ENCODE data around the gene SRGAP1. TPM values are rescaled to one million over a fixed set of nuclear protein-coding genes. Genes with fewer than 3 reads are reported as not detected.
"Not testable (repeated sequence)": the region's sequence is repeated elsewhere in the genome, so short reads cannot be mapped to it uniquely, and the experiment has no call there.

The SRGAP1 gene
- total and polyA plus RNA-seq, 2 experiments from 2014 or later: 13.0 to 29.4 TPM

DNA sequence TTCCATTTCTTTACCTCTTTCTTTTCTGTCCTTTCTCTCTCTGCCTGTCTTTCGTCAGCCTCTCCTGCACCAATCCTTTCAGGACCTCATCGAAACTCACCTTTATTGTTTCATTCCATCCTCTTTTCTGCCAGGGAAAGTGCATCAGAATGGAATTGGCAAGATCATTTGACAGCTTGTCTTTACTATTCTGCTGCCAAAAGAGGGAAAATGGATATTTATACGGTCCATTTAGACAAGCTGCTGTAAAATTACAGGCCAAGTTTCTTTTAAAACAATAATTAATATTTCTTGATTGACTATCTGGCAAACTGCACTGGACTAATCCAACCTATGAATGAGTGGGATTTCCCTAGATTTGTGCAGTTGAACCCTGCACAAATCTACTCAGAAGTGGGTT, 7.6 kb upstream of the SRGAP1 start:
- Histone ChIP-seq H3K9me2 (ENCODE audit: insufficient read depth) (no peaks in the 10 kb centered on the region), H3K4me3 (no peak overlapping the region)
- in situ Hi-C loops (cut with MboI): loop anchor here (25.0 kb wide), 1 partner anchor 250 kb away; no protein-coding TSS in a partner anchor

DNA sequence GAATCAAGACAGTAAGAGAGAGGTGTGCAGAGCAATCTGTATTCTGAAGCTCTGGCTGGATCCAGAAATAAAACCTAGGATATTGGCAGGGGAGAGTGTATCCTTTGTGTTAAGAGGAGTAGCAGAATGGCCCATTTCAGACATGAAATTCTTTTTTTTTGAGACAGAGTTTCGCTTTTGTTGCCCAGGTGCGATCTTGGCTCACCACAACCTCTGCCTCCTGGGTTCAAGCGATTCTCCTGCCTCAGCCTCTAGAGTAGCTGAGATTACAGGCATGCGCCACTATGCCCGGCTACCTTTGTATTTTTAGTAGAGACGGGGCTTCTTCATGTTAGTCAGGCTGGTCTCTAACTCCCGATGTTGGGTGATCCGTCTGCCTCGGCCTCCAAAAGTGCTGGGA, 6.1 kb upstream of the SRGAP1 start:
- H3K27ac ChIP-seq: no peak overlapping the region
- H3K9me2 ChIP-seq (ENCODE audit: insufficient read depth): no peaks in the 10 kb centered on the region
- H2AFZ ChIP-seq: no peak overlapping the region
- H3K4me2 ChIP-seq (ENCODE audit: unreplicated experiment): no peak overlapping the region
- in situ Hi-C loops (cut with MboI): loop anchor here (25.0 kb wide), 1 partner anchor 249 kb away; no protein-coding TSS in a partner anchor
- peaks cover 15% of the 10 kb centered on the region; the same call in 1 of the 2 replicates for H3F3A ChIP-seq (ENCODE audit: insufficient read depth)
- no peaks in the 10 kb centered on the region for H3K79me2 ChIP-seq (ENCODE audit: insufficient read depth)
- no peaks in the 10 kb centered on the region for H3K36me3 ChIP-seq (ENCODE audit: low read depth)
- WGBS, 2 experiments (ENCODE audit: low coverage in 1 of 2, low lambda C conversion rate in 2 of 2, missing lambda C conversion rate in 2 of 2): 84 to 90% methylated on average over 8 to 9 of the region's 9 CpGs
- no peak for TF ChIP-seq EZH2 (IDR thresholded peaks at IDR 0.05; ENCODE audit: insufficient read depth, poor library complexity, severe bottlenecking)
- TF ChIP-seq EZH2phosphoT487 (IDR thresholded peaks at IDR 0.05; ENCODE audit: insufficient read depth, low read depth): no peak
- no peaks in the 10 kb centered on the region for H3K4me1 ChIP-seq (ENCODE audit: insufficient read depth)
- no peaks in the 10 kb centered on the region for H3K27me3 ChIP-seq (replicated peaks; ENCODE audit: insufficient read depth)
- no peaks in the 10 kb centered on the region for H3K9me3 ChIP-seq (ENCODE audit: low read depth)
- no peak for DNase-seq
- no peak overlapping the region for H3K4me3 ChIP-seq
- no peak overlapping the region for H3K9ac ChIP-seq
- no peaks in the 10 kb centered on the region for H4K20me1 ChIP-seq (ENCODE audit: insufficient read depth)

More for the DNA sequence above, 7.6 kb upstream of the SRGAP1 start:
- no peak for DNase-seq
- peaks cover 7% of the 10 kb centered on the region; the same call in 1 of the 2 replicates for H3F3A ChIP-seq (ENCODE audit: insufficient read depth)
- TF ChIP-seq EZH2 (IDR thresholded peaks at IDR 0.05; ENCODE audit: insufficient read depth, poor library complexity, severe bottlenecking): no peak
- TF ChIP-seq EZH2phosphoT487 (IDR thresholded peaks at IDR 0.05; ENCODE audit: insufficient read depth, low read depth): no peak
- H3K4me1 ChIP-seq (ENCODE audit: insufficient read depth): no peaks in the 10 kb centered on the region
- WGBS, 2 experiments (ENCODE audit: low coverage in 1 of 2, low lambda C conversion rate in 2 of 2, missing lambda C conversion rate in 2 of 2): 70 to 77% methylated on average over 3 of the region's 3 CpGs
- no peaks in the 10 kb centered on the region for H3K9me3 ChIP-seq (ENCODE audit: low read depth)
- H3K79me2 ChIP-seq (ENCODE audit: insufficient read depth): no peaks in the 10 kb centered on the region
- no peak overlapping the region for H2AFZ ChIP-seq
- H3K27me3 ChIP-seq (replicated peaks; ENCODE audit: insufficient read depth): no peaks in the 10 kb centered on the region
- no peak overlapping the region for H3K9ac ChIP-seq
- no peak overlapping the region for H3K27ac ChIP-seq
- no peaks in the 10 kb centered on the region for H3K36me3 ChIP-seq (ENCODE audit: low read depth)
- no peaks in the 10 kb centered on the region for H4K20me1 ChIP-seq (ENCODE audit: insufficient read depth)
- H3K4me2 ChIP-seq (ENCODE audit: unreplicated experiment): no peak overlapping the region

DNA sequence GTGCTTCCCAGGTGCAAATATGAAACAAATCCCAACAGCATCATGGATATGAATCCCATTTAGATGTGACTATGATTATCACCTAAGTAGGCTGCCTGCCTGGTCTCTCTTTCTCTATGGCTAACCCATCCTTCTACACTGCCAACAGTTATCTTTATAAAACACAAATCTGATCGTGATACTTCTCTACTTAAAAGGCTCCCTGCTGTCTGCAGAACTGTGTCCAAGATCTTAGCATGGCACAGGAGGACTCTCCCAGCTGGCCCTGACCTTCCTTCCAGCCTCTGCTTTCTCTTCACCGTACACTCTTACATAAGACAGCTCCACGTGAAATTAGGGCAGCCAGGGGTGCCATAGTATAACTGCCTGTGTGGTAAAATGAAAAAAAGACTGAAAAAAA, 3.5 kb upstream of the SRGAP1 start:
- Histone ChIP-seq H3K9ac (no peak overlapping the region), H3F3A (ENCODE audit: insufficient read depth) (peaks cover 31% of the 10 kb centered on the region; the same call in 1 of the 2 replicates), H2AFZ (peak overlapping the region; percentile 24; the same call in 1 of the 2 replicates), H3K79me2 (ENCODE audit: insufficient read depth) (peaks cover 18% of the 10 kb centered on the region), H4K20me1 (ENCODE audit: insufficient read depth) (no peaks in the 10 kb centered on the region), H3K36me3 (ENCODE audit: low read depth) (no peaks in the 10 kb centered on the region), H3K9me2 (ENCODE audit: insufficient read depth) (no peaks in the 10 kb centered on the region), H3K27me3 (replicated peaks; ENCODE audit: insufficient read depth) (no peaks in the 10 kb centered on the region), H3K4me1 (ENCODE audit: insufficient read depth) (no peaks in the 10 kb centered on the region), H3K4me2 (ENCODE audit: unreplicated experiment) (no peak overlapping the region), H3K27ac (no peak overlapping the region), H3K4me3 (no peak overlapping the region), H3K9me3 (ENCODE audit: low read depth) (no peaks in the 10 kb centered on the region)
- 39 to 55% methylated on average over 3 of the region's 3 CpGs for WGBS, 2 experiments (ENCODE audit: low coverage in 1 of 2, low lambda C conversion rate in 2 of 2, missing lambda C conversion rate in 2 of 2)
- TF ChIP-seq EZH2 (IDR thresholded peaks at IDR 0.05; ENCODE audit: insufficient read depth, poor library complexity, severe bottlenecking) (no peak), EZH2phosphoT487 (IDR thresholded peaks at IDR 0.05; ENCODE audit: insufficient read depth, low read depth) (no peak)
- in situ Hi-C loops (cut with MboI): loop anchor here (25.0 kb wide), 1 partner anchor 246 kb away; no protein-coding TSS in a partner anchor
- no peak for DNase-seq

DNA sequence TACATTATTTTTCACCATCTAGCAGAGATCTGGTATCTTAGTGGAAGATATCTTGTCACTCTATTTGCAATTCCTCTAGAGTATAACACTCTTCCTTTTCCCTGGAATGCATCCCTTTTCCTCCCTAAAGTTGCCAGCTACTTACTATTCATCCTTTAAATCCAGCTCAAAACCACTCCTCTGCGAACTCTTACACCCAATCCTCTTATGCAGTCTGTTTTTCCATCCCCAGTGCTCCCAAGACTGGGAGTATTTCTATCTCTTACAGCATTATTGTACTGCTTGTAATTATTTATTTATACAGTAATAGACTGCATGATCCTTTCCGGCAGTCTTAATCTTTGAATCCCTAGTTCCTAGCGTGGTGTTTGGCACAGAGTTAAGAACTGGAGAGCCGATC, 2.9 kb upstream of the SRGAP1 start:
- H3K9me3 ChIP-seq (ENCODE audit: low read depth): no peaks in the 10 kb centered on the region
- 32 to 37% methylated on average over 4 of the region's 4 CpGs for WGBS, 2 experiments (ENCODE audit: low coverage in 1 of 2, low lambda C conversion rate in 2 of 2, missing lambda C conversion rate in 2 of 2)
- H3K36me3 ChIP-seq (ENCODE audit: low read depth): no peaks in the 10 kb centered on the region
- TF ChIP-seq EZH2phosphoT487 (IDR thresholded peaks at IDR 0.05; ENCODE audit: insufficient read depth, low read depth) (no peak), EZH2 (IDR thresholded peaks at IDR 0.05; ENCODE audit: insufficient read depth, poor library complexity, severe bottlenecking) (no peak)
- no peaks in the 10 kb centered on the region for H4K20me1 ChIP-seq (ENCODE audit: insufficient read depth)
- no peak overlapping the region for H3K4me3 ChIP-seq
- H3K9me2 ChIP-seq (ENCODE audit: insufficient read depth): no peaks in the 10 kb centered on the region
- H3K9ac ChIP-seq: no peak overlapping the region
- in situ Hi-C loops (cut with MboI): loop anchor here (25.0 kb wide), 1 partner anchor 246 kb away; no protein-coding TSS in a partner anchor
- H3K4me1 ChIP-seq (ENCODE audit: insufficient read depth): peaks cover 1% of the 10 kb centered on the region
- no peaks in the 10 kb centered on the region for H3K27me3 ChIP-seq (replicated peaks; ENCODE audit: insufficient read depth)
- no peak overlapping the region for H3K4me2 ChIP-seq (ENCODE audit: unreplicated experiment)
- H3F3A ChIP-seq (ENCODE audit: insufficient read depth): peaks cover 33% of the 10 kb centered on the region; the same call in 1 of the 2 replicates
- H3K27ac ChIP-seq: 0 out of 2 replicates have a peak overlapping the region, but pooled peaks have one; percentile 1
- peak overlapping the region; percentile 65 for H2AFZ ChIP-seq
- H3K79me2 ChIP-seq (ENCODE audit: insufficient read depth): peaks cover 24% of the 10 kb centered on the region
- DNase-seq: peak; percentile 21

DNA sequence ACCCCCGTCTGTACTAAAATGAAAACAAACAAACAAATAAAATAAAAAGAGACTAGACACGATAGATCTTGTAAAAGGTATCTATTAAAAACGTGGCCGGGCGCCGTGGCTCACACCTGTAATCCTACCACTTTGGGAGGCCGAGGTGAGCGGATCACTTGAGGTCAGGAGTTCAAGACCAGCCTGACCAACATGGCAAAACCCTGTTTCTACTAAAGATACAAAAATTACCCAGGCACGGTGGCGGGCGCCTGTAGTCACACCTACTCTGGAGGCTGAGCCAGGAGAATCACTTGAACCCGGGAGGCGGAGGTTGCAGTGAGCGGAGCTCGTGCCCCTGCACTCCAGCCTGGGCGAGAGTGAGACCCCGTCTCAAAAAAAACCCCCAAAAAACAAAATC, 1.8 kb upstream of the SRGAP1 start:
- not testable (repeated sequence) for H3K27me3 ChIP-seq (replicated peaks; ENCODE audit: insufficient read depth); H3K9me3 ChIP-seq (ENCODE audit: low read depth); H4K20me1 ChIP-seq (ENCODE audit: insufficient read depth); H3K36me3 ChIP-seq (ENCODE audit: low read depth); DNase-seq; H3K9me2 ChIP-seq (ENCODE audit: insufficient read depth)
- WGBS, 2 experiments (ENCODE audit: low coverage in 1 of 2, low lambda C conversion rate in 2 of 2, missing lambda C conversion rate in 2 of 2): 87 to 90% methylated on average over 17 of the region's 17 CpGs
- Histone ChIP-seq H3K9ac (peak overlapping the region; percentile 91; the same call in 1 of the 2 replicates), H3K79me2 (ENCODE audit: insufficient read depth) (peaks cover 36% of the 10 kb centered on the region), H3K4me1 (ENCODE audit: insufficient read depth) (peaks cover 12% of the 10 kb centered on the region), H2AFZ (peak overlapping the region; percentile 87), H3F3A (ENCODE audit: insufficient read depth) (peaks cover 33% of the 10 kb centered on the region; the same call in 1 of the 2 replicates), H3K4me2 (ENCODE audit: unreplicated experiment) (peak overlapping the region; percentile 69), H3K4me3 (peak overlapping the region; percentile 99), H3K27ac (peak overlapping the region; percentile 54; the same call in 1 of the 2 replicates)
- in situ Hi-C loops (cut with MboI): loop anchor here (25.0 kb wide), 1 partner anchor 245 kb away; no protein-coding TSS in a partner anchor
